ENCODE data around the gene CYLD.
A peak's percentile ranks its signal among the peaks of the same experiment; 100 is the strongest.

CYLD gene

GRCh38 chr16:50718061-50718760 lies 23.7 kb upstream of the CYLD start:
- no peak for DNase-seq (ENCODE audit: low read depth in 1 of 2, low spot score in 1 of 2)
- in situ Hi-C loops (cut with HindIII; ENCODE audit: low pct_unique_long_range_greater_than_20kb, low sequenced_read_pairs): no loop called here
- TF ChIP-seq JUND (IDR thresholded peaks at IDR 0.05; ENCODE audit: low read depth): no peak

DNA sequence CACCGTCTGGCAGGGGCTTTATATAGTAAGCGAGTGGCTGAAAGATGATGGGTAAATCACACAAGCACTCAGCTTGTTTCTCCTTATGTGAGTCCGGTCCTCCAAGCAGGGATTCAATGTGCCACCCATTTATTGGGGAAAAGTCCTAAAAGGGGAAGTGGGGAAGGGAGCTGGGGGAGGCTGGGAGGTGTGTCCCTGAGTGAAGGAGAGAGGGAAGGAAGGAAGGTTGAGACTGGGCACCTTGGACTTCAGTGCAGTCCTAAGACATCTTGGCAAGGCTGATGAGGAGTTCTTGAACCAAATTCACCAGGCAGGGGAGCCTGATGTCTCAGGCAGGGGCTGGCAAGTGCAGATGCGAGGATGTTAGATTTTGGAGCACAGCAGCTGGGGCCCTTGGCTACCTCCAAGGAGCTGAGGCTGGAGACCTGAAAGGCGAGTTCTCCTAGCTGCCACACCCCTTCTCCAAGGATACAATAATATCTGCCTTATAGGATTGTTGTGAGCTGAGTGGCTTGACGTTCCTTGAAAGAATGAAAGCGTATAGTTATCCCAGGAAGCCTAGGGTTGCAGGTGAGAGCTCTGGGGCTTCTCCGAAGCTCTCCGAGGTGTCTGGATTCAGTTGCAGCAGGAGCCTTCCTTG lies 23.0 kb upstream of the CYLD start:
- peak in 1 of 2 experiments; percentile 68 for DNase-seq (ENCODE audit: low read depth in 1 of 2, low spot score in 1 of 2)
- TF ChIP-seq JUND (IDR thresholded peaks at IDR 0.05; ENCODE audit: low read depth): no peak
- in situ Hi-C loops (cut with HindIII; ENCODE audit: low pct_unique_long_range_greater_than_20kb, low sequenced_read_pairs): no loop called here

DNA sequence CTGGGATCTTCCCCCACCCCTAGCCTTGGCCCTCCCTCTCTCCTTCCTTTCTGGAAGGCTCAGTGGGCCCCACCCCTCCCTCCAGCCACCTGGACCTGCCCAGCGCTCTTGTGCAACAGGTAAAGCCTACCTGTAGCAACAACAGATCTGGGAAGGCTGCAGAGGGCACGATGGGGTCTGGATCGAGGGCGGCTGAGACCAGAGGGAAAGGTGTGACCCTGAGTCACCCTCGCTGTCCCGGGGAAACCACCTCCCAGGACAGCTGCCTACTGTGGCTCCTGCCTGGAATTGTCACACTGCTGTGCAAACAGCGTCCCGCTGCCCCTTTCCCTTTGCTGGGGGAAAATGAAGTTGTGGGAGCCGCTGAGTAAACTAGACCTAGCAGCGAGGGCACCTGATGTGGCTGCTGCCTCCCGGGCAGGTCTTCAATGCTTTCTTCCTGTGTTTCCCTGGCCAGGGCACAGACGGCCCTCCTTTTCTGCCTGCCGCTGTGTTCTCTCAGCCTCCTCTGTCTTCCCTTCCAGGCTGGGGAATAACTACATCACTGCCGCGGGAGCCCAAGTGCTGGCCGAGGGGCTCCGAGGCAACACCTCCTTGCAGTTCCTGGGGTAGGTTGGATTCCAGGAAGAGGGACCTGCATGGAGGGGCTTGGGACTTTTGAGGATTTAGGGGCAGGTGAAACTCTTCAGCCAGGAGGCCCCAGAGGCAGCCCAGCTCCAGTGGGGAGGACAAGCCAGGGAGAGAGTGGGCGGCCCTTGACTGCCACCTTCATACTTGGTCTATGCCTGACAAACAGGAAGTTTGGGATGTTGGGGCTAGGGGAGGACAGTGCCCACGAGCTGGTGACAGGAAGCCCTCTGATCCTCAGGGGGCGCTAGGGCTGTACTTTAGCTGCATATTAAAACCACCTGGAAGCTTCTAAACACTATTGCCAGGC lies 22.2 kb upstream of the CYLD start:
- in situ Hi-C loops (cut with HindIII; ENCODE audit: low pct_unique_long_range_greater_than_20kb, low sequenced_read_pairs): no loop called here
- DNase-seq (ENCODE audit: low read depth in 1 of 2, low spot score in 1 of 2): peak in 1 of 2 experiments; percentile 66
- TF ChIP-seq JUND (IDR thresholded peaks at IDR 0.05; ENCODE audit: low read depth): no peak

GRCh38 chr16:50721549-50722404 lies 20.1 kb upstream of the CYLD start:
- in situ Hi-C loops (cut with HindIII; ENCODE audit: low pct_unique_long_range_greater_than_20kb, low sequenced_read_pairs): no loop called here
- no peak for TF ChIP-seq JUND (IDR thresholded peaks at IDR 0.05; ENCODE audit: low read depth)
- DNase-seq (ENCODE audit: low read depth in 1 of 2, low spot score in 1 of 2): no peak

GRCh38 chr16:50722405-50722737 lies 19.5 kb upstream of the CYLD start:
- DNase-seq (ENCODE audit: low read depth in 1 of 2, low spot score in 1 of 2): no peak
- in situ Hi-C loops (cut with HindIII; ENCODE audit: low pct_unique_long_range_greater_than_20kb, low sequenced_read_pairs): no loop called here
- TF ChIP-seq JUND (IDR thresholded peaks at IDR 0.05; ENCODE audit: low read depth): no peak

DNA sequence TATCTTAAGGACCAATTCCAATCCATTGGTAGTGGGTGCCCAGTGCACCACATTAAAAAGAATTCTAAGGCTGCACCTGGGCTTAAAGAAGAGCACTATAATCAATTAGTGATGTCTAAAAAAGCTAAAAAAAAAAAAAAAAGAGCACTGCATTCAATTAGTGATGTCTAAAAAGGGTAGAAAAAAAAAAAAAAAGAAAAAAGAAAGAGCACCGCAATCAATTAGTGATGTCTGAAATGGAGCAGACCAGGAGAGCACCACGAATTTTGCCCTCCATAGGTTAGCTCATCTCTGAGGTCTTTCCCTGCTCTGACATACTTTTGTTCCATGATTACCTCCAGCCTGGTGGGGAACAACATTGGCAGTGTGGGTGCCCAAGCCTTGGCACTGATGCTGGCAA lies 18.9 kb upstream of the CYLD start:
- no peak for TF ChIP-seq JUND (IDR thresholded peaks at IDR 0.05; ENCODE audit: low read depth)
- DNase-seq (ENCODE audit: low read depth in 1 of 2, low spot score in 1 of 2): no peak
- in situ Hi-C loops (cut with HindIII; ENCODE audit: low pct_unique_long_range_greater_than_20kb, low sequenced_read_pairs): no loop called here

DNA sequence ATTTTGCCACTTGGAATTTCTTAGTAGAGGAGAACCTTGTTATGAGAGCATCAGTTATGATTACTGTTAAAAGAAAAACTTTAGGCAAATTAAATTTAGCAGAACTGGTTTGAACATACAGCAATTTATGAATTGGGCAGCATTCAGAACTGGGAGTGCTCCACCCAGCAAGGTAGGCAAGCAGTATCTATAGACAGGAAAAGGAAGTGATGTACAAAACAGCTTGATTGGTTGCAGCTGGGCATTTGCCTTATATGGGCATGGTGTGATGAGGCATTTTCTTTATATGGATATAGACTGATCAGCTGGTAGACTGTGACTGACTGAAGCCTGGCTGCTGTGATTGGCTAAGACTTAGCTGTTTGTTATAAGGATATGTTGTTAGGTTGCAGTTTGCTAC lies 17.6 kb upstream of the CYLD start:
- TF ChIP-seq JUND (IDR thresholded peaks at IDR 0.05; ENCODE audit: low read depth): no peak
- in situ Hi-C loops (cut with HindIII; ENCODE audit: low pct_unique_long_range_greater_than_20kb, low sequenced_read_pairs): no loop called here
- no peak for DNase-seq (ENCODE audit: low read depth in 1 of 2, low spot score in 1 of 2)

- no peak for TF ChIP-seq JUND (IDR thresholded peaks at IDR 0.05; ENCODE audit: low read depth)
- in situ Hi-C loops (cut with HindIII; ENCODE audit: low pct_unique_long_range_greater_than_20kb, low sequenced_read_pairs): no loop called here
- DNase-seq (ENCODE audit: low read depth in 1 of 2, low spot score in 1 of 2): no peak
Observed at GRCh38 chr16:50731130-50731988, 10.5 kb upstream of the CYLD start.

DNA sequence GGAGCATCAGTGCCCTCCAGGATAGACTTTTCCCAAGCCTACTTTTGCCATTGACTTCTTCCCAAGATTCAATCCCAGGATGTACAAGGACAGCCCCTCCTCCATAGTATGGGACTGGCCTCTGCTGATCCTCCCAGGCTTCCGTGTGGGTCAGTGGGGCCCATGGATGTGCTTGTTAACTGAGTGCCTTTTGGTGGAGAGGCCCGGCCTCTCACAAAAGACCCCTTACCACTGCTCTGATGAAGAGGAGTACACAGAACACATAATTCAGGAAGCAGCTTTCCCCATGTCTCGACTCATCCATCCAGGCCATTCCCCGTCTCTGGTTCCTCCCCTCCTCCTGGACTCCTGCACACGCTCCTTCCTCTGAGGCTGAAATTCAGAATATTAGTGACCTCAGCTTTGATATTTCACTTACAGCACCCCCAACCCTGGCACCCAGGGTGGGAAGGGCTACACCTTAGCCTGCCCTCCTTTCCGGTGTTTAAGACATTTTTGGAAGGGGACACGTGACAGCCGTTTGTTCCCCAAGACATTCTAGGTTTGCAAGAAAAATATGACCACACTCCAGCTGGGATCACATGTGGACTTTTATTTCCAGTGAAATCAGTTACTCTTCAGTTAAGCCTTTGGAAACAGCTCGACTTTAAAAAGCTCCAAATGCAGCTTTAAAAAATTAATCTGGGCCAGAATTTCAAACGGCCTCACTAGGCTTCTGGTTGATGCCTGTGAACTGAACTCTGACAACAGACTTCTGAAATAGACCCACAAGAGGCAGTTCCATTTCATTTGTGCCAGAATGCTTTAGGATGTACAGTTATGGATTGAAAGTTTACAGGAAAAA lies 9.7 kb upstream of the CYLD start:
- in situ Hi-C loops (cut with HindIII; ENCODE audit: low pct_unique_long_range_greater_than_20kb, low sequenced_read_pairs): no loop called here
- no peak for DNase-seq (ENCODE audit: low read depth in 1 of 2, low spot score in 1 of 2)
- TF ChIP-seq JUND (IDR thresholded peaks at IDR 0.05; ENCODE audit: low read depth): no peak

DNA sequence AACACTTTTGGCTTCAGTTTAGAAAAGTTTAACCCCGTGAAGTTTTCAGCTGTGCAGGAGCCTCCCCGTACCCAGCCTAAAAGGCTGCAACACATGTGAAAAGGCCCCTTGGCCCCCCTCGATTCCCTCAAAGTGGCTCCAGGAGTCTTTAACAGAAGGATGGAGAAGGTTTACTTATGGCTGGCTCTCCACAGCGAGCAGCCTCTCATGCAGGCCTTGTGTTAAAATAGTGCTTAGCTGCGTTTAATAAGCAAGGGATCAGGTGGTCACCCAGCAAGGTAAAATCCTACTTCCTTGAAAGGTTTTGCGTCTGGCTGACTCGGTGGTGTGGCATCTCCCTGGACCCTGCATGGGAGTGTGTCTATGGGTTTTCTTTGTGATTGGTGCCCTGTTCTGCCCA lies 8.4 kb upstream of the CYLD start:
- no peak for TF ChIP-seq JUND (IDR thresholded peaks at IDR 0.05; ENCODE audit: low read depth)

More for the DNA sequence above, 8.4 kb upstream of the CYLD start:
- DNase-seq (ENCODE audit: low read depth in 1 of 2, low spot score in 1 of 2): no peak
- in situ Hi-C loops (cut with HindIII; ENCODE audit: low pct_unique_long_range_greater_than_20kb, low sequenced_read_pairs): no loop called here

Measured in T47D (cell line).